HUDEP-2 (cell line): ENCODE data around the gene SLC22A12.

Experiments
- DNase-seq, 76 experiments: peaks; one replicate each; lab custom pipeline; 2025; ENCODE audit not compliant: unreplicated experiment in 76 of 76; lab: John Stamatoyannopoulos, UW

SLC22A12 gene

GRCh38 chr11:64642871-64643255 lies 51.8 kb downstream of the SLC22A12 start:
- DNase-seq, result no peak

- no peak for DNase-seq
These were observed 52.3 kb downstream of the SLC22A12 start for GRCh38 chr11:64643256-64643881.

GRCh38 chr11:64643920-64644646 lies 53.1 kb downstream of the SLC22A12 start:
- no peak for DNase-seq

GRCh38 chr11:64644647-64645275 lies 53.7 kb downstream of the SLC22A12 start:
- DNase-seq, result peak in 1 of 76 experiments; percentile 15

- DNase-seq, result no peak
These were observed 56.2 kb downstream of the SLC22A12 start for GRCh38 chr11:64647019-64647779.

GRCh38 chr11:64648551-64648950 lies 57.5 kb downstream of the SLC22A12 start:
- DNase-seq, result no peak

GRCh38 chr11:64649291-64649697 lies 58.3 kb downstream of the SLC22A12 start:
- peak in 3 of 76 experiments; percentile 8 to 30 (median 10) for DNase-seq

GRCh38 chr11:64650923-64651523 lies 60.0 kb downstream of the SLC22A12 start:
- DNase-seq, result peak in 3 of 76 experiments; percentile 16 to 21 (median 16)
